Measurements from ENCODE around the gene INPPL1.

- no peak for TF ChIP-seq CTCF (IDR thresholded peaks at IDR 0.05)
- no peak for TF ChIP-seq POLR2A (IDR thresholded peaks at IDR 0.05)
Measured at GRCh38 chr11:72233773-72234513, 9.4 kb downstream of the INPPL1 start.
